Measurements from ENCODE around the gene HABP4.
"Not testable (repeated sequence)": the region's sequence is repeated elsewhere in the genome, so short reads cannot be mapped to it uniquely, and the experiment has no call there.

HABP4 gene

GRCh38 chr9:96500696-96501632 lies 51.0 kb downstream of the HABP4 start:
- DNase-seq = no peak

- no peak for DNase-seq
Observed at GRCh38 chr9:96501633-96502538, 51.9 kb downstream of the HABP4 start.

- no peak for DNase-seq
Observed at GRCh38 chr9:96502539-96503373, 52.8 kb downstream of the HABP4 start.

- not testable (repeated sequence) for DNase-seq
Observed at GRCh38 chr9:96503374-96503748, 53.4 kb downstream of the HABP4 start.

GRCh38 chr9:96503918-96504317 lies 53.9 kb downstream of the HABP4 start:
- DNase-seq = no peak

GRCh38 chr9:96505316-96505991 lies 55.5 kb downstream of the HABP4 start:
- no peak for DNase-seq

- no peak for DNase-seq
Observed at GRCh38 chr9:96508227-96508940, 58.4 kb downstream of the HABP4 start.

GRCh38 chr9:96509026-96509425 lies 59.1 kb downstream of the HABP4 start:
- no peak for DNase-seq

GRCh38 chr9:96509848-96510247 lies 59.9 kb downstream of the HABP4 start:
- DNase-seq = no peak

GRCh38 chr9:96510258-96510657 lies 60.3 kb downstream of the HABP4 start:
- no peak for DNase-seq

GRCh38 chr9:96512240-96512639 lies 62.3 kb downstream of the HABP4 start:
- DNase-seq = no peak

GRCh38 chr9:96513622-96514021 lies 63.7 kb downstream of the HABP4 start:
- DNase-seq = no peak

GRCh38 chr9:96514108-96514799 lies 64.3 kb downstream of the HABP4 start:
- DNase-seq = no peak

GRCh38 chr9:96514800-96515158 lies 64.8 kb downstream of the HABP4 start:
- DNase-seq = no peak

- DNase-seq = no peak
Observed at GRCh38 chr9:96515621-96516470, 65.9 kb downstream of the HABP4 start.

- DNase-seq = no peak
Observed at GRCh38 chr9:96519095-96519494, 69.1 kb downstream of the HABP4 start.

- DNase-seq = no peak
Observed at GRCh38 chr9:96519787-96520186, 69.8 kb downstream of the HABP4 start.

- no peak for DNase-seq
Observed at GRCh38 chr9:96522366-96522765, 72.4 kb downstream of the HABP4 start.

GRCh38 chr9:96523374-96523773 lies 73.4 kb downstream of the HABP4 start:
- no peak for DNase-seq

GRCh38 chr9:96524045-96524444 lies 74.1 kb downstream of the HABP4 start:
- DNase-seq = no peak
